IMR-90 (cell line): Measurements from ENCODE around the gene OR11A1. TPM values are rescaled to one million over a fixed set of nuclear protein-coding genes. Genes with fewer than 3 reads are reported as not detected.

Experiments used
- ATAC-seq: fragments of 200-7000 bp; cut with Tn5 transposase; 2 replicates; pipeline ENCODE4 v1.9.1; 2020; ENCODE audit warnings: low read depth, mild to moderate bottlenecking, moderate library complexity
- BruUV-seq: library from RNA; stranded (reverse); fragments of 400-500 nt; replicated peaks from 2 replicates; lab custom pipeline; 2021; lab: Mats Ljungman, UMichigan
- CTCF ChIA-PET: fragments of 300-600 bp; formaldehyde crosslinking; extraction: SDS; loops from one replicate; lab custom pipeline; 2021; ENCODE audit warnings: antibody characterized with exemption; lab: Yijun Ruan, JAX
- POLR2A ChIA-PET: fragments of 300-600 bp; sonication (Branson Sonifier 250); formaldehyde crosslinking; loops from one replicate; lab custom pipeline; 2022; ENCODE audit warnings: antibody characterized with exemption; ENCODE audit not compliant: unreplicated experiment; lab: Charles Lee
- DNase-seq: peaks from one replicate; pipeline ENCODE4 v3.0.0; 2013
- H2AFZ ChIP-seq: replicated peaks from 2 replicates; pipeline ENCODE3; 2013; ENCODE audit warnings: low read length, mild to moderate bottlenecking; ENCODE audit not compliant: poor library complexity
- H2AK5ac ChIP-seq: 2 replicates; pipeline ENCODE4 v1.6.1; 2013; ENCODE audit warnings: low read depth, low read length, inconsistent platforms
- H2AK9ac ChIP-seq: replicated peaks from 2 replicates; pipeline ENCODE3; 2013; ENCODE audit warnings: mild to moderate bottlenecking, low read depth, low read length, moderate library complexity; ENCODE audit not compliant: poor library complexity
- H2BK120ac ChIP-seq: 2 replicates; pipeline ENCODE4 v1.6.1; 2013; ENCODE audit warnings: low read depth, low read length, inconsistent platforms
- H2BK15ac ChIP-seq: 3 replicates; pipeline ENCODE4 v1.6.1; 2013; ENCODE audit warnings: low read depth, low read length, inconsistent platforms
- H2BK20ac ChIP-seq: 2 replicates; pipeline ENCODE4 v1.6.1; 2013; ENCODE audit warnings: low read depth, mild to moderate bottlenecking, inconsistent platforms, low read length, moderate library complexity
- H2BK5ac ChIP-seq: 2 replicates; pipeline ENCODE4 v1.6.1; 2013; ENCODE audit warnings: mild to moderate bottlenecking, low read depth, low read length, inconsistent platforms; ENCODE audit not compliant: poor library complexity, severe bottlenecking
- H3K14ac ChIP-seq: replicated peaks from 2 replicates; pipeline ENCODE4 v1.6.1; 2013; ENCODE audit warnings: low read depth, low read length, inconsistent platforms
- H3K18ac ChIP-seq: 2 replicates; pipeline ENCODE4 v1.6.1; 2013; ENCODE audit warnings: low read depth, low read length, control low read depth
- H3K23ac ChIP-seq: 2 replicates; pipeline ENCODE4 v1.6.1; 2013; ENCODE audit warnings: low read depth, low read length, inconsistent platforms
- H3K27ac ChIP-seq: 2 replicates; pipeline ENCODE4 v1.5.1; 2013; ENCODE audit warnings: mild to moderate bottlenecking, control low read depth, low read length; ENCODE audit not compliant: insufficient read depth
- H3K27me3 ChIP-seq: 2 replicates; pipeline ENCODE4 v1.6.1; 2013; ENCODE audit warnings: low read length; ENCODE audit not compliant: control insufficient read depth, insufficient read depth
- H3K36me3 ChIP-seq: 2 replicates; pipeline ENCODE4 v1.6.1; 2013; ENCODE audit warnings: low read length, mixed read lengths; ENCODE audit not compliant: control insufficient read depth, insufficient read depth
- H3K4ac ChIP-seq: 2 replicates; pipeline ENCODE4 v1.6.1; 2013; ENCODE audit warnings: low read depth, low read length, inconsistent platforms
- H3K4me1 ChIP-seq: 2 replicates; pipeline ENCODE4 v1.6.1; 2013; ENCODE audit warnings: low read length, mixed read lengths; ENCODE audit not compliant: control insufficient read depth, insufficient read depth
- H3K4me2 ChIP-seq: 2 replicates; pipeline ENCODE4 v1.6.1; 2013; ENCODE audit warnings: low read depth, mild to moderate bottlenecking, control low read depth, low read length, moderate library complexity
- H3K4me3 ChIP-seq: 2 replicates; pipeline ENCODE4 v1.5.1; 2013; ENCODE audit warnings: low read depth, mild to moderate bottlenecking, control low read depth, low read length, moderate library complexity; ENCODE audit not compliant: insufficient read depth
- H3K56ac ChIP-seq: 2 replicates; pipeline ENCODE4 v1.6.1; 2013; ENCODE audit warnings: low read length, inconsistent platforms; ENCODE audit not compliant: insufficient read depth; ENCODE audit errors: extremely low read depth
- H3K79me1 ChIP-seq, 2 experiments: 2 replicates each; pipeline ENCODE4 v1.6.1; 2013; ENCODE audit warnings: low read length in 2 of 2, inconsistent platforms in 1 of 2, low read depth in 1 of 2
- H3K9ac ChIP-seq: 2 replicates; pipeline ENCODE4 v1.6.1; 2013; ENCODE audit warnings: low read depth, low read length, control low read depth
- H3K9me1 ChIP-seq: 2 replicates; pipeline ENCODE4 v1.6.1; 2013; ENCODE audit warnings: low read length, inconsistent platforms; ENCODE audit not compliant: insufficient read depth
- H3K9me3 ChIP-seq: 2 replicates; pipeline ENCODE4 v1.6.1; 2013; ENCODE audit warnings: low read length; ENCODE audit not compliant: control insufficient read depth, insufficient read depth
- H4K20me1 ChIP-seq: 2 replicates; pipeline ENCODE4 v1.6.1; 2013; ENCODE audit warnings: low read length, inconsistent platforms; ENCODE audit not compliant: insufficient read depth
- H4K5ac ChIP-seq: 2 replicates; pipeline ENCODE4 v1.6.1; 2013; ENCODE audit warnings: mild to moderate bottlenecking, low read depth, low read length, control low read depth
- H4K8ac ChIP-seq, 2 experiments: 2 replicates each; pipeline ENCODE4 v1.6.1; 2013; ENCODE audit warnings: low read depth in 2 of 2, low read length in 2 of 2, control low read depth in 1 of 2, inconsistent platforms in 1 of 2
- H4K91ac ChIP-seq: 2 replicates; pipeline ENCODE4 v1.6.1; 2013; ENCODE audit warnings: low read depth, low read length, inconsistent platforms; ENCODE audit not compliant: insufficient read depth
- BHLHE40 ChIP-seq: fragments of 150-350 bp; IDR thresholded peaks from 2 replicates; pipeline ENCODE4 v1.6.1; 2016; ENCODE audit warnings: mild to moderate bottlenecking, low read depth, low read length
- CEBPB ChIP-seq: IDR thresholded peaks from 2 replicates; pipeline ENCODE4 v1.6.1; 2012; ENCODE audit warnings: low read depth, low read length, improper control_type of control experiment
- FOS ChIP-seq: fragments of 150-350 bp; IDR thresholded peaks from 2 replicates; pipeline ENCODE4 v1.6.1; 2016; ENCODE audit warnings: low read depth, low read length
- MAFK ChIP-seq: IDR thresholded peaks from 2 replicates; pipeline ENCODE4 v1.6.1; 2012; ENCODE audit warnings: low read depth, low read length, improper control_type of control experiment
- MAZ ChIP-seq: IDR thresholded peaks from 2 replicates; pipeline ENCODE4 v1.6.1; 2012; ENCODE audit warnings: low read depth, mild to moderate bottlenecking, low read length, improper control_type of control experiment, moderate library complexity, borderline replicate concordance
- POLR2A ChIP-seq: IDR thresholded peaks from 2 replicates; pipeline ENCODE4 v1.6.1; 2012; ENCODE audit warnings: mild to moderate bottlenecking, low read depth, low read length
- RAD21 ChIP-seq: IDR thresholded peaks from 2 replicates; pipeline ENCODE4 v1.6.1; 2012; ENCODE audit warnings: low read length, improper control_type of control experiment
- RCOR1 ChIP-seq: IDR thresholded peaks from 2 replicates; pipeline ENCODE4 v1.6.1; 2012; ENCODE audit warnings: mild to moderate bottlenecking, low read length, improper control_type of control experiment; ENCODE audit not compliant: insufficient replicate concordance
- WGBS, 2 experiments: methylation state at CpG; one replicate each; pipeline versions ENCODE4 v1.1.5 to v1.1.7; 2013; ENCODE audit warnings: missing lambda C conversion rate in 2 of 2; ENCODE audit not compliant: insufficient read length in 1 of 2; ENCODE audit errors: extremely low coverage in 2 of 2; 5-methylcytosine and 5-hydroxymethylcytosine counted together
- dilution Hi-C: fragments of 300-500 bp; cut with HindIII; formaldehyde crosslinking; loops from one replicate; pipeline ENCODE4 v1.14.3; 2018; ENCODE audit warnings: low sequenced_read_pairs; ENCODE audit not compliant: unreplicated experiment
- in situ Hi-C: fragments of 300-500 bp; cut with MboI; formaldehyde crosslinking; loops from 3 replicates; pipeline ENCODE4 v1.14.3; 2019; ENCODE audit warnings: low sequenced_read_pairs, inconsistent platforms, mixed read lengths
- intact Hi-C: fragments of 100-400 bp; cut with micrococcal nuclease; formaldehyde crosslinking; loops from 2 replicates; pipeline ENCODE4 v1.10.0; 2022
- polyA plus RNA-seq, 3 experiments: library from polyadenylated mRNA; depleted of rRNA; stranded (reverse); fragments of >200 nt; gene quantifications; 2 replicates each; pipeline ENCODE4 v1.2.3, GENCODE V29; 2012; ENCODE audit warnings: low replicate concordance in 1 of 3
- total RNA-seq: library from RNA; depleted of rRNA; stranded (reverse); fragments of >200 nt; gene quantifications from 2 replicates; pipeline ENCODE4 v1.2.3, GENCODE V29; 2012
- TF ChIP-seq, protein P1 (sequence below): fragments of 150-350 bp; IDR thresholded peaks from 2 replicates; pipeline ENCODE4 v1.6.1; 2017; ENCODE audit warnings: mild to moderate bottlenecking, antibody characterized with exemption, low read length, low read depth
- TF ChIP-seq, protein P2 (sequence below): conservative IDR thresholded peaks from 2 replicates; pipeline ENCODE4 v1.5.1; 2012; ENCODE audit warnings: mild to moderate bottlenecking, low read depth, low read length, improper control_type of control experiment
- TF ChIP-seq, protein P3 (sequence below): fragments of 150-350 bp; IDR thresholded peaks from 2 replicates; pipeline ENCODE4 v1.6.1; 2016; ENCODE audit warnings: low read depth, mild to moderate bottlenecking, low read length, moderate library complexity, borderline replicate concordance

Gene OR11A1
- total and polyA plus RNA-seq, 2 of the 4 experiments (the other 2 are of a cell fraction) = not detected

DNA sequence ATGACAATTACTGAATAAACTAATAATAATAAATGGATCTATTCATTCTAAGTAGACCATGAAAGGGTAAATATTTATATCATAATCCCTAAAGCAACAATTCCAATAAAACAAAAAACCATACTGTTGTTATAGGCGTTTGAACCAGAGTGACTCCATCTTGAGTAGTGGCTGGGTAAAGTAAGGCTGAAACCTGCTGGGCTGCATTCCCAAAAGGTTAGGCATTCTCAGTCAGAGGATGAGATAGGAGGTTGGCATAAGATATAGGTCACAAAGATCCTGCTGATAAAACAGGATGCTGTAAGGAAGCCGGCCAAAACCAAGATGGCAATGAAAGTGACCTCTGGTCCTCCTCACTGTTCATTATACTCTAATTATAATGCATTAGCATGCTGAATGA, 8.4 kb upstream of the OR11A1 start:
- Histone ChIP-seq H3K4me1 (no peaks in the 10 kb centered on the region), H3K14ac (no peak overlapping the region), H3K4ac (no peak overlapping the region), H2AFZ (no peak overlapping the region), H4K91ac (no peak overlapping the region), H3K23ac (no peak overlapping the region), H3K9me1 (no peaks in the 10 kb centered on the region), H3K9me3 (peaks cover 14% of the 10 kb centered on the region), H2BK20ac (no peak overlapping the region), H3K79me1 (no peaks in the 10 kb centered on the region), H4K8ac (no peak overlapping the region), H2BK15ac (no peak overlapping the region), H4K20me1 (no peaks in the 10 kb centered on the region), H3K4me3 (no peak overlapping the region), H4K5ac (no peak overlapping the region), H3K18ac (no peak overlapping the region), H2BK120ac (no peak overlapping the region), H2AK5ac (no peak overlapping the region), H3K27me3 (no peaks in the 10 kb centered on the region), H3K9ac (no peak overlapping the region), H3K36me3 (no peaks in the 10 kb centered on the region), H3K27ac (no peak overlapping the region), H2BK5ac (no peak overlapping the region), H3K4me2 (no peak overlapping the region), H2AK9ac (no peak overlapping the region), H3K56ac (no peak overlapping the region)
- in situ Hi-C loops (no loop called here), intact Hi-C loops (no loop called here), dilution Hi-C loops (no loop called here)
- no peak for DNase-seq
- no CpG with 5 or more reads among the region's 2 CpGs for WGBS, 2 experiments
- ChIA-PET CTCF (no interaction called here), POLR2A (no interaction called here)
- ATAC-seq = no peak
- TF ChIP-seq, protein P1, sequence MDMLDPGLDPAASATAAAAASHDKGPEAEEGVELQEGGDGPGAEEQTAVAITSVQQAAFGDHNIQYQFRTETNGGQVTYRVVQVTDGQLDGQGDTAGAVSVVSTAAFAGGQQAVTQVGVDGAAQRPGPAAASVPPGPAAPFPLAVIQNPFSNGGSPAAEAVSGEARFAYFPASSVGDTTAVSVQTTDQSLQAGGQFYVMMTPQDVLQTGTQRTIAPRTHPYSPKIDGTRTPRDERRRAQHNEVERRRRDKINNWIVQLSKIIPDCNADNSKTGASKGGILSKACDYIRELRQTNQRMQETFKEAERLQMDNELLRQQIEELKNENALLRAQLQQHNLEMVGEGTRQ = no peak
- TF ChIP-seq RCOR1 (no peak), CEBPB (no peak), MAFK (no peak), MAZ (no peak), BHLHE40 (no peak), RAD21 (no peak), FOS (no peak), POLR2A (no peak)
- TF ChIP-seq, protein P2, sequence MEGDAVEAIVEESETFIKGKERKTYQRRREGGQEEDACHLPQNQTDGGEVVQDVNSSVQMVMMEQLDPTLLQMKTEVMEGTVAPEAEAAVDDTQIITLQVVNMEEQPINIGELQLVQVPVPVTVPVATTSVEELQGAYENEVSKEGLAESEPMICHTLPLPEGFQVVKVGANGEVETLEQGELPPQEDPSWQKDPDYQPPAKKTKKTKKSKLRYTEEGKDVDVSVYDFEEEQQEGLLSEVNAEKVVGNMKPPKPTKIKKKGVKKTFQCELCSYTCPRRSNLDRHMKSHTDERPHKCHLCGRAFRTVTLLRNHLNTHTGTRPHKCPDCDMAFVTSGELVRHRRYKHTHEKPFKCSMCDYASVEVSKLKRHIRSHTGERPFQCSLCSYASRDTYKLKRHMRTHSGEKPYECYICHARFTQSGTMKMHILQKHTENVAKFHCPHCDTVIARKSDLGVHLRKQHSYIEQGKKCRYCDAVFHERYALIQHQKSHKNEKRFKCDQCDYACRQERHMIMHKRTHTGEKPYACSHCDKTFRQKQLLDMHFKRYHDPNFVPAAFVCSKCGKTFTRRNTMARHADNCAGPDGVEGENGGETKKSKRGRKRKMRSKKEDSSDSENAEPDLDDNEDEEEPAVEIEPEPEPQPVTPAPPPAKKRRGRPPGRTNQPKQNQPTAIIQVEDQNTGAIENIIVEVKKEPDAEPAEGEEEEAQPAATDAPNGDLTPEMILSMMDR = no peak
- TF ChIP-seq, protein P3, sequence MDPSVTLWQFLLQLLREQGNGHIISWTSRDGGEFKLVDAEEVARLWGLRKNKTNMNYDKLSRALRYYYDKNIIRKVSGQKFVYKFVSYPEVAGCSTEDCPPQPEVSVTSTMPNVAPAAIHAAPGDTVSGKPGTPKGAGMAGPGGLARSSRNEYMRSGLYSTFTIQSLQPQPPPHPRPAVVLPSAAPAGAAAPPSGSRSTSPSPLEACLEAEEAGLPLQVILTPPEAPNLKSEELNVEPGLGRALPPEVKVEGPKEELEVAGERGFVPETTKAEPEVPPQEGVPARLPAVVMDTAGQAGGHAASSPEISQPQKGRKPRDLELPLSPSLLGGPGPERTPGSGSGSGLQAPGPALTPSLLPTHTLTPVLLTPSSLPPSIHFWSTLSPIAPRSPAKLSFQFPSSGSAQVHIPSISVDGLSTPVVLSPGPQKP = no peak
- no TSS peak for BruUV-seq
